HEK293 (cell line): Measurements from ENCODE around the gene PRRT1.

Source experiments
- CTCF ChIA-PET: fragments of 350-600 bp; formaldehyde crosslinking; extraction: SDS; loops from one replicate; lab custom pipeline; 2021; ENCODE audit warnings: antibody characterized with exemption; lab: Yijun Ruan, JAX
- POLR2A ChIA-PET: fragments of 300-600 bp; formaldehyde crosslinking; extraction: SDS; loops from one replicate; lab custom pipeline; 2020; ENCODE audit warnings: antibody characterized with exemption, inconsistent platforms; lab: Yijun Ruan, JAX
- H3K27ac ChIP-seq: fragments of 200-500 bp; sonication (Bioruptor generic); 2 replicates; pipeline ENCODE4 v1.5.1; 2014; ENCODE audit warnings: low read depth, low read length, control low read depth, inconsistent platforms; ENCODE audit errors: extremely low read depth
- H3K36me3 ChIP-seq, 2 experiments: fragments of 200-500 bp in 1 of 2; sonication (Bioruptor generic) in 1 of 2; 1 replicate in 1 of 2; 2 replicates in 1 of 2; pipeline ENCODE4 v1.5.1; 2014 to 2017; ENCODE audit warnings: inconsistent platforms in 2 of 2, low read length in 2 of 2; ENCODE audit not compliant: control insufficient read depth in 2 of 2, insufficient read depth in 1 of 2
- H3K4me1 ChIP-seq: fragments of 200-500 bp; sonication (Bioruptor generic); 2 replicates; pipeline ENCODE4 v1.5.1; 2014; ENCODE audit warnings: mild to moderate bottlenecking, low read length, inconsistent platforms; ENCODE audit not compliant: control insufficient read depth, insufficient read depth
- H3K4me3 ChIP-seq: 2 replicates; pipeline ENCODE4 v1.5.1; 2011; ENCODE audit warnings: low read depth, mild to moderate bottlenecking, control low read depth, low read length, moderate library complexity
- H3K9me3 ChIP-seq: fragments of 200-500 bp; sonication (Bioruptor generic); 2 replicates; pipeline ENCODE4 v1.5.1; 2014; ENCODE audit warnings: low read depth, low read length, inconsistent platforms; ENCODE audit not compliant: control insufficient read depth, insufficient read depth
- BCL6B ChIP-seq: fragments of 450-650 bp; formaldehyde crosslinking; IDR thresholded peaks from 2 replicates; pipeline ENCODE4 v1.5.1; 2017; ENCODE audit warnings: missing biosample characterization, missing genetic modification characterization
- EGR2 ChIP-seq: fragments of 450-650 bp; formaldehyde crosslinking; IDR thresholded peaks from 2 replicates; pipeline ENCODE4 v1.5.1; 2016; ENCODE audit warnings: low read depth, missing biosample characterization, missing genetic modification characterization
- KLF16 ChIP-seq: fragments of 450-650 bp; formaldehyde crosslinking; IDR thresholded peaks from 2 replicates; pipeline ENCODE4 v1.5.1; 2017; ENCODE audit warnings: missing biosample characterization, missing genetic modification characterization
- KLF7 ChIP-seq: fragments of 450-650 bp; formaldehyde crosslinking; IDR thresholded peaks from 2 replicates; pipeline ENCODE4 v1.5.1; 2016; ENCODE audit warnings: missing biosample characterization, missing genetic modification characterization, borderline replicate concordance
- OVOL3 ChIP-seq: fragments of 450-650 bp; formaldehyde crosslinking; IDR thresholded peaks from 2 replicates; pipeline ENCODE4 v1.5.1; 2016; ENCODE audit warnings: missing biosample characterization, missing genetic modification characterization
- PRDM1 ChIP-seq: fragments of 450-650 bp; formaldehyde crosslinking; IDR thresholded peaks from 2 replicates; pipeline ENCODE4; 2016; ENCODE audit warnings: missing biosample characterization, missing genetic modification characterization
- PRDM6 ChIP-seq: fragments of 450-650 bp; formaldehyde crosslinking; IDR thresholded peaks from 2 replicates; pipeline ENCODE4 v1.5.1; 2017; ENCODE audit warnings: missing biosample characterization, missing genetic modification characterization
- ZBTB11 ChIP-seq: fragments of 450-650 bp; formaldehyde crosslinking; conservative IDR thresholded peaks from 2 replicates; pipeline ENCODE4 v1.5.1; 2016; ENCODE audit warnings: low read depth, missing biosample characterization, missing genetic modification characterization
- ZBTB17 ChIP-seq: fragments of 450-650 bp; formaldehyde crosslinking; IDR thresholded peaks from 2 replicates; pipeline ENCODE4 v1.5.1; 2016; ENCODE audit warnings: missing biosample characterization, missing genetic modification characterization
- ZBTB21 ChIP-seq: fragments of 450-650 bp; formaldehyde crosslinking; IDR thresholded peaks from 2 replicates; pipeline ENCODE4 v1.5.1; 2017; ENCODE audit warnings: missing biosample characterization, missing genetic modification characterization
- ZFHX2 ChIP-seq: fragments of 450-650 bp; formaldehyde crosslinking; conservative IDR thresholded peaks from 2 replicates; pipeline ENCODE4 v1.5.1; 2016; ENCODE audit warnings: missing biosample characterization, missing genetic modification characterization
- ZNF335 ChIP-seq: fragments of 450-650 bp; formaldehyde crosslinking; conservative IDR thresholded peaks from 2 replicates; pipeline ENCODE4 v1.5.1; 2016; ENCODE audit warnings: missing biosample characterization, missing genetic modification characterization
- ZNF692 ChIP-seq: fragments of 450-650 bp; formaldehyde crosslinking; IDR thresholded peaks from 2 replicates; pipeline ENCODE4 v1.5.1; 2016; ENCODE audit warnings: missing biosample characterization, missing genetic modification characterization
- ZNF704 ChIP-seq: fragments of 450-650 bp; formaldehyde crosslinking; IDR thresholded peaks from 2 replicates; pipeline ENCODE4 v1.5.1; 2016; ENCODE audit warnings: missing biosample characterization, missing genetic modification characterization
- ZNF707 ChIP-seq: fragments of 450-650 bp; formaldehyde crosslinking; IDR thresholded peaks from 2 replicates; pipeline ENCODE4 v1.5.1; 2016; ENCODE audit warnings: missing biosample characterization, missing genetic modification characterization
- ZSCAN18 ChIP-seq: fragments of 450-650 bp; formaldehyde crosslinking; IDR thresholded peaks from 2 replicates; pipeline ENCODE4 v1.5.1; 2016; ENCODE audit warnings: missing biosample characterization, missing genetic modification characterization
- ZSCAN4 ChIP-seq: fragments of 450-650 bp; formaldehyde crosslinking; IDR thresholded peaks from 2 replicates; pipeline ENCODE4 v1.5.1; 2017; ENCODE audit warnings: missing biosample characterization, missing genetic modification characterization

PRRT1 gene

GRCh38 chr6:32146687-32147086 lies 5.1 kb downstream of the PRRT1 start:
- TF ChIP-seq ZFHX2 (tag by site-specific recombination) (0 out of 2 replicates have a peak, but pooled peaks have one; percentile 12), KLF16 (tag by site-specific recombination) (0 out of 2 replicates have a peak, but pooled peaks have one; percentile 1), EGR2 (peak; percentile 27; the same call in 1 of the 2 replicates), ZBTB11 (tag by site-specific recombination) (no peak), OVOL3 (tag by site-specific recombination) (no peak), ZNF335 (tag by site-specific recombination) (peak; percentile 18; the same call in 1 of the 2 replicates), ZNF707 (tag by site-specific recombination) (no peak), PRDM1 (tag by site-specific recombination) (0 out of 2 replicates have a peak, but pooled peaks have one; percentile 3)
- POLR2A ChIA-PET = interaction anchor here (1.0 to 3.2 kb wide), 2 partner anchors 16 to 28 kb away, joined by 3 to 26 read pairs; partner anchors contain the start of gene FKBPL
- Histone ChIP-seq H3K27ac (no peak overlapping the region), H3K36me3 (no peaks in the 10 kb centered on the region), H3K9me3 (no peaks in the 10 kb centered on the region), H3K4me1 (0 out of 2 replicates have a peak, but pooled peaks cover 2% of the 10 kb centered on the region), H3K4me3 (no peak overlapping the region)
- CTCF ChIA-PET = interaction anchor here (0.7 to 2.1 kb wide), 6 partner anchors 8 to 976 kb away, joined by 3 to 9 read pairs (median 6); no protein-coding TSS in a partner anchor

- no peak overlapping the region for H3K4me3 ChIP-seq
- H3K9me3 ChIP-seq = no peaks in the 10 kb centered on the region
- H3K27ac ChIP-seq = no peak overlapping the region
- H3K4me1 ChIP-seq = 0 out of 2 replicates have a peak, but pooled peaks cover 2% of the 10 kb centered on the region
- ChIA-PET CTCF (interaction anchor here (0.7 to 2.1 kb wide), 8 partner anchors 9 to 977 kb away, joined by 3 to 9 read pairs (median 4); no protein-coding TSS in a partner anchor), POLR2A (interaction anchor here (1.0 to 3.2 kb wide), 2 partner anchors 16 to 28 kb away, joined by 3 to 26 read pairs; partner anchors contain the start of gene FKBPL)
- H3K36me3 ChIP-seq = no peaks in the 10 kb centered on the region
- TF ChIP-seq PRDM6 (tag by site-specific recombination) = no peak
- no peak for TF ChIP-seq ZBTB11 (tag by site-specific recombination)
- TF ChIP-seq ZSCAN18 (tag by site-specific recombination) = 0 out of 2 replicates have a peak, but pooled peaks have one; percentile 14
- peak; percentile 80; the same call in 1 of the 2 replicates for TF ChIP-seq ZBTB17 (tag by site-specific recombination)
- peak; percentile 63 for TF ChIP-seq ZNF692 (tag by site-specific recombination)
- no peak for TF ChIP-seq BCL6B (tag by site-specific recombination)
- no peak for TF ChIP-seq ZNF704 (tag by site-specific recombination)
- peak; percentile 30 for TF ChIP-seq ZBTB21 (tag by site-specific recombination)
- peak; percentile 51 for TF ChIP-seq ZSCAN4 (tag by site-specific recombination)
- no peak for TF ChIP-seq KLF7 (tag by site-specific recombination)
Observed at GRCh38 chr6:32146287-32146686, 5.5 kb downstream of the PRRT1 start.
